Type B pancreatic cell (in vitro differentiated cells): Measurements from ENCODE around the gene TNFRSF8. TPM values are rescaled to one million over a fixed set of nuclear protein-coding genes. Genes with fewer than 3 reads are reported as not detected.

Experiments
- DNase-seq: peaks from one replicate; pipeline ENCODE4 v3.0.0; 2021; ENCODE audit warnings: mixed read lengths; ENCODE audit not compliant: unreplicated experiment; ENCODE audit errors: extremely low spot score
- H3K27ac Mint-ChIP-seq: 2 replicates; pipeline ENCODE4 v1.8.0; 2021; ENCODE audit warnings: mild to moderate bottlenecking, mixed read lengths
- H3K27me3 Mint-ChIP-seq: 2 replicates; pipeline ENCODE4 v1.8.0; 2021; ENCODE audit warnings: mixed read lengths
- H3K36me3 Mint-ChIP-seq: 2 replicates; pipeline ENCODE4 v1.8.0; 2021; ENCODE audit warnings: mixed read lengths
- H3K4me1 Mint-ChIP-seq: one replicate; pipeline ENCODE4 v1.8.0; 2021; ENCODE audit warnings: mixed read lengths; ENCODE audit not compliant: unreplicated experiment
- H3K4me3 Mint-ChIP-seq: 2 replicates; pipeline ENCODE4 v1.8.0; 2021; ENCODE audit warnings: mild to moderate bottlenecking, mixed read lengths
- H3K9me3 Mint-ChIP-seq: 2 replicates; pipeline ENCODE4 v1.8.0; 2021; ENCODE audit warnings: mixed read lengths
- total RNA-seq: library from RNA; stranded (reverse); gene quantifications from 2 replicates; pipeline ENCODE4 v1.2.1, GENCODE V29; 2021; ENCODE audit warnings: low replicate concordance
- TF ChIP-seq, protein P1 (sequence below): fragments of 200-600 bp; sonication (generic); conservative IDR thresholded peaks from 2 replicates; pipeline ENCODE4 v1.5.0; 2021; ENCODE audit warnings: antibody characterized with exemption, mild to moderate bottlenecking

Gene TNFRSF8
- total RNA-seq, 1 donor from 2014 or later: 0.07 TPM

DNA sequence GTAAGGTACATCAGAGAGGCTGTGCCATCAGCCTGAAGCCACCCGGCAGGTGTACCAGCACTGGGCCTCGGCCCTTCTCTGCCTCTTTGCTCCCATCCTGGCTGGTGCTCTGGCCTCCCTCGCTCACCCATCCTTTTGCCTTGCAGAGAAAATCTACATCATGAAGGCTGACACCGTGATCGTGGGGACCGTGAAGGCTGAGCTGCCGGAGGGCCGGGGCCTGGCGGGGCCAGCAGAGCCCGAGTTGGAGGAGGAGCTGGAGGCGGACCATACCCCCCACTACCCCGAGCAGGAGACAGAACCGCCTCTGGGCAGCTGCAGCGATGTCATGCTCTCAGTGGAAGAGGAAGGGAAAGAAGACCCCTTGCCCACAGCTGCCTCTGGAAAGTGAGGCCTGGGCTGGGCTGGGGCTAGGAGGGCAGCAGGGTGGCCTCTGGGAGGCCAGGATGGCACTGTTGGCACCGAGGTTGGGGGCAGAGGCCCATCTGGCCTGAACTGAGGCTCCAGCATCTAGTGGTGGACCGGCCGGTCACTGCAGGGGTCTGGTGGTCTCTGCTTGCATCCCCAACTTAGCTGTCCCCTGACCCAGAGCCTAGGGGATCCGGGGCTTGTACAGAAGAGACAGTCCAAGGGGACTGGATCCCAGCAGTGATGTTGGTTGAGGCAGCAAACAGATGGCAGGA is 79.2 kb downstream of the TNFRSF8 start:
- H3K36me3 Mint-ChIP-seq: no peaks in the 10 kb centered on the region
- no peak overlapping the region for H3K27ac Mint-ChIP-seq
- H3K4me3 Mint-ChIP-seq: no peak overlapping the region

DNA sequence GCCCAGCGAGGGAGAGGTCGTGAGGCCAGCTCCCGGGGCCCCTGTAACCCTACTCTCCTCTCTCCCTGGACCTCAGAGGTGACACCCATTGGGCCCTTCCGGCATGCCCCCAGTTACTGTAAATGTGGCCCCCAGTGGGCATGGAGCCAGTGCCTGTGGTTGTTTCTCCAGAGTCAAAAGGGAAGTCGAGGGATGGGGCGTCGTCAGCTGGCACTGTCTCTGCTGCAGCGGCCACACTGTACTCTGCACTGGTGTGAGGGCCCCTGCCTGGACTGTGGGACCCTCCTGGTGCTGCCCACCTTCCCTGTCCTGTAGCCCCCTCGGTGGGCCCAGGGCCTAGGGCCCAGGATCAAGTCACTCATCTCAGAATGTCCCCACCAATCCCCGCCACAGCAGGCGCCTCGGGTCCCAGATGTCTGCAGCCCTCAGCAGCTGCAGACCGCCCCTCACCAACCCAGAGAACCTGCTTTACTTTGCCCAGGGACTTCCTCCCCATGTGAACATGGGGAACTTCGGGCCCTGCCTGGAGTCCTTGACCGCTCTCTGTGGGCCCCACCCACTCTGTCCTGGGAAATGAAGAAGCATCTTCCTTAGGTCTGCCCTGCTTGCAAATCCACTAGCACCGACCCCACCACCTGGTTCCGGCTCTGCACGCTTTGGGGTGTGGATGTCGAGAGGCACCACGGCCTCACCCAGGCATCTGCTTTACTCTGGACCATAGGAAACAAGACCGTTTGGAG is 80.0 kb downstream of the TNFRSF8 start:
- Mint-ChIP-seq H3K27me3 (peaks cover 6% of the 10 kb centered on the region), H3K36me3 (no peaks in the 10 kb centered on the region), H3K4me1 (peaks cover 18% of the 10 kb centered on the region), H3K9me3 (no peaks in the 10 kb centered on the region), H3K4me3 (peak overlapping the region; percentile 5), H3K27ac (no peak overlapping the region)
- TF ChIP-seq, protein P1, sequence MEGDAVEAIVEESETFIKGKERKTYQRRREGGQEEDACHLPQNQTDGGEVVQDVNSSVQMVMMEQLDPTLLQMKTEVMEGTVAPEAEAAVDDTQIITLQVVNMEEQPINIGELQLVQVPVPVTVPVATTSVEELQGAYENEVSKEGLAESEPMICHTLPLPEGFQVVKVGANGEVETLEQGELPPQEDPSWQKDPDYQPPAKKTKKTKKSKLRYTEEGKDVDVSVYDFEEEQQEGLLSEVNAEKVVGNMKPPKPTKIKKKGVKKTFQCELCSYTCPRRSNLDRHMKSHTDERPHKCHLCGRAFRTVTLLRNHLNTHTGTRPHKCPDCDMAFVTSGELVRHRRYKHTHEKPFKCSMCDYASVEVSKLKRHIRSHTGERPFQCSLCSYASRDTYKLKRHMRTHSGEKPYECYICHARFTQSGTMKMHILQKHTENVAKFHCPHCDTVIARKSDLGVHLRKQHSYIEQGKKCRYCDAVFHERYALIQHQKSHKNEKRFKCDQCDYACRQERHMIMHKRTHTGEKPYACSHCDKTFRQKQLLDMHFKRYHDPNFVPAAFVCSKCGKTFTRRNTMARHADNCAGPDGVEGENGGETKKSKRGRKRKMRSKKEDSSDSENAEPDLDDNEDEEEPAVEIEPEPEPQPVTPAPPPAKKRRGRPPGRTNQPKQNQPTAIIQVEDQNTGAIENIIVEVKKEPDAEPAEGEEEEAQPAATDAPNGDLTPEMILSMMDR: no peak
- no peak for DNase-seq

More for the DNA sequence above, 79.2 kb downstream of the TNFRSF8 start:
- Mint-ChIP-seq H3K27me3 (peaks cover 6% of the 10 kb centered on the region), H3K9me3 (no peaks in the 10 kb centered on the region), H3K4me1 (peaks cover 18% of the 10 kb centered on the region)
- TF ChIP-seq, protein P1: no peak
- DNase-seq: no peak

DNA sequence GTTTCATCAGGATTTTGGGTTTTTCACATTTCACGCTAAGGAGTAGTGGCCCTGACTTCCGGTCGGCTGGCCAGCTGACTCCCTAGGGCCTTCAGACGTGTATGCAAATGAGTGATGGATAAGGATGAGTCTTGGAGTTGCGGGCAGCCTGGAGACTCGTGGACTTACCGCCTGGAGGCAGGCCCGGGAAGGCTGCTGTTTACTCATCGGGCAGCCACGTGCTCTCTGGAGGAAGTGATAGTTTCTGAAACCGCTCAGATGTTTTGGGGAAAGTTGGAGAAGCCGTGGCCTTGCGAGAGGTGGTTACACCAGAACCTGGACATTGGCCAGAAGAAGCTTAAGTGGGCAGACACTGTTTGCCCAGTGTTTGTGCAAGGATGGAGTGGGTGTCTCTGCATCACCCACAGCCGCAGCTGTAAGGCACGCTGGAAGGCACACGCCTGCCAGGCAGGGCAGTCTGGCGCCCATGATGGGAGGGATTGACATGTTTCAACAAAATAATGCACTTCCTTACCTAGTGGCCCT is 80.6 kb downstream of the TNFRSF8 start:
- Mint-ChIP-seq H3K27ac (peak overlapping the region; percentile 30), H3K4me1 (peaks cover 18% of the 10 kb centered on the region), H3K9me3 (no peaks in the 10 kb centered on the region), H3K4me3 (peak overlapping the region; percentile 5), H3K27me3 (peaks cover 6% of the 10 kb centered on the region), H3K36me3 (no peaks in the 10 kb centered on the region)
- TF ChIP-seq, protein P1: no peak
- DNase-seq: no peak

DNA sequence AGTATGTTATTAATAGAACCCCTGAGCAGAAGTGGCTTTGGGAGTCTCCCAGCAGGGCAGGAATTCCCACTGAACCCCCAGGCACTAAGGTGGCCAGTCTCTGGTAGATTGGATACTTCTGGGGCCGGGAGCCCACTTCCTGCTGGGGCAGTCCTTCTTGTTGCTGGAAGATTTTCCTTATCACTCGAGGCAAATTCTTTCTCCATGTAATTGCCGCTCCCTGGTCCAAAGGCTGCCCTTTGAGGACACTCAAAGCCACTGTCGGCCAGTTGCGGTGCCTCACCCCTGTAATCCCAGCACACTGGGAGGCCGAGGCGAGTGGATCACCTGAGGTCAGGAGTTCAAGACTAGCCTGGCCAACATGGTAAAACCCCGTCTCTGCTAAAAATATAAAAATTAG is 81.1 kb downstream of the TNFRSF8 start:
- H3K9me3 Mint-ChIP-seq: no peaks in the 10 kb centered on the region
- no peak for DNase-seq
- H3K36me3 Mint-ChIP-seq: no peaks in the 10 kb centered on the region
- peaks cover 18% of the 10 kb centered on the region for H3K4me1 Mint-ChIP-seq
- TF ChIP-seq, protein P1: no peak
- peak overlapping the region; percentile 30 for H3K27ac Mint-ChIP-seq
- peaks cover 3% of the 10 kb centered on the region for H3K27me3 Mint-ChIP-seq
- no peak overlapping the region for H3K4me3 Mint-ChIP-seq

DNA sequence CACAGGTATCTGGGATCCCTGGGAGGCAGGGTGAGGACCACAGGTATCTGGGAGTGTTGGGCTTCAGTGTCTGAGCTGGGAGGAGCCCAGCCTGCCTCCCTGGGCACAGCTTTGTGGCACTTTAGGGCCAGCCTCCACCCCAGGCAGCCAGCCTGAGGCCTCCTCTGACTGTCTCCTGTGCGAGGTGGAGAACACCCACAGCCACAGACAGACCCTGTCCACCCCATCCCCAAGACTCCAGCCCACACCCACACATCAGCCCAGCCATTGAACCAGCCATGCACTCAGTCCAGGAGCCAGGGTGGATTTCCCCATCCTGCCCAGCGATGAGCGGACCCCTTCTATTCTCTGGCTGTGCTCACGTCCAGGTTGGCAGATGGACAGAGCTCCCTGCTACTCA is 81.9 kb downstream of the TNFRSF8 start:
- H3K27me3 Mint-ChIP-seq: no peaks in the 10 kb centered on the region
- no peaks in the 10 kb centered on the region for H3K9me3 Mint-ChIP-seq
- H3K36me3 Mint-ChIP-seq: no peaks in the 10 kb centered on the region
- no peak overlapping the region for H3K27ac Mint-ChIP-seq
- peaks cover 18% of the 10 kb centered on the region for H3K4me1 Mint-ChIP-seq
- H3K4me3 Mint-ChIP-seq: no peak overlapping the region
- no peak for DNase-seq
- TF ChIP-seq, protein P1: no peak
